Fibroblast of lung (primary cell): Measurements from ENCODE around the gene CCK.

ENCODE experiments used
- EZH2 ChIP-seq: IDR thresholded peaks from 2 replicates; pipeline ENCODE4 v1.5.1; 2012; ENCODE audit warnings: low read length, control low read depth, mild to moderate bottlenecking; ENCODE audit errors: missing control alignments
- TF ChIP-seq, protein P1 (sequence below), 2 donors: IDR thresholded peaks in 1 of 2; conservative IDR thresholded peaks in 1 of 2; 1 replicate in 1 of 2; 2 replicates in 1 of 2; pipeline ENCODE4 v1.5.1; 2011 to 2012; ENCODE audit warnings: low read length in 2 of 2, control low read depth in 1 of 2, inconsistent platforms in 1 of 2, low read depth in 1 of 2, mild to moderate bottlenecking in 1 of 2

GRCh38 chr3:42230860-42231259 is 35.1 kb downstream of the CCK start:
- TF ChIP-seq EZH2, result no peak
- TF ChIP-seq, protein P1, sequence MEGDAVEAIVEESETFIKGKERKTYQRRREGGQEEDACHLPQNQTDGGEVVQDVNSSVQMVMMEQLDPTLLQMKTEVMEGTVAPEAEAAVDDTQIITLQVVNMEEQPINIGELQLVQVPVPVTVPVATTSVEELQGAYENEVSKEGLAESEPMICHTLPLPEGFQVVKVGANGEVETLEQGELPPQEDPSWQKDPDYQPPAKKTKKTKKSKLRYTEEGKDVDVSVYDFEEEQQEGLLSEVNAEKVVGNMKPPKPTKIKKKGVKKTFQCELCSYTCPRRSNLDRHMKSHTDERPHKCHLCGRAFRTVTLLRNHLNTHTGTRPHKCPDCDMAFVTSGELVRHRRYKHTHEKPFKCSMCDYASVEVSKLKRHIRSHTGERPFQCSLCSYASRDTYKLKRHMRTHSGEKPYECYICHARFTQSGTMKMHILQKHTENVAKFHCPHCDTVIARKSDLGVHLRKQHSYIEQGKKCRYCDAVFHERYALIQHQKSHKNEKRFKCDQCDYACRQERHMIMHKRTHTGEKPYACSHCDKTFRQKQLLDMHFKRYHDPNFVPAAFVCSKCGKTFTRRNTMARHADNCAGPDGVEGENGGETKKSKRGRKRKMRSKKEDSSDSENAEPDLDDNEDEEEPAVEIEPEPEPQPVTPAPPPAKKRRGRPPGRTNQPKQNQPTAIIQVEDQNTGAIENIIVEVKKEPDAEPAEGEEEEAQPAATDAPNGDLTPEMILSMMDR (conservative IDR thresholded peaks at IDR 0.05 in 1 of 2, IDR thresholded peaks at IDR 0.05 in 1 of 2; ENCODE audit: low read depth in 1 of 2, low read length in 2 of 2), result no peak
